H9 (cell line): ENCODE measurements around the gene CCDC81. TPM values are rescaled to one million over a fixed set of nuclear protein-coding genes. Genes with fewer than 3 reads are reported as not detected.

Source experiments
- DNase-seq: peaks from one replicate; pipeline ENCODE4 v3.0.0-alpha.2; 2017
- H2AFZ ChIP-seq: one replicate; pipeline ENCODE4 v1.6.1; 2013; ENCODE audit warnings: mild to moderate bottlenecking, low read length, control low read depth, moderate library complexity
- H2AK5ac ChIP-seq: 2 replicates; pipeline ENCODE4 v1.6.1; 2013; ENCODE audit warnings: low read length, control low read depth, mixed read lengths; ENCODE audit not compliant: insufficient read length
- H2BK120ac ChIP-seq: one replicate; pipeline ENCODE4 v1.6.1; 2013; ENCODE audit warnings: low read depth, mild to moderate bottlenecking, low read length, control low read depth, inconsistent platforms; ENCODE audit not compliant: poor library complexity, severe bottlenecking
- H2BK12ac ChIP-seq: 2 replicates; pipeline ENCODE4 v1.6.1; 2013; ENCODE audit warnings: low read length, control low read depth, mixed read lengths, low read depth; ENCODE audit not compliant: insufficient read length
- H2BK15ac ChIP-seq: 2 replicates; pipeline ENCODE4 v1.6.1; 2013; ENCODE audit warnings: low read depth, low read length, control low read depth
- H2BK20ac ChIP-seq: one replicate; pipeline ENCODE4 v1.6.1; 2013; ENCODE audit warnings: low read depth, mild to moderate bottlenecking, low read length, control low read depth, inconsistent platforms; ENCODE audit not compliant: poor library complexity, severe bottlenecking
- H2BK5ac ChIP-seq: 2 replicates; pipeline ENCODE4 v1.6.1; 2013; ENCODE audit warnings: low read length, control low read depth, mixed read lengths; ENCODE audit not compliant: insufficient read length
- H3K14ac ChIP-seq: 2 replicates; pipeline ENCODE4 v1.6.1; 2013; ENCODE audit warnings: low read length, control low read depth; ENCODE audit not compliant: insufficient read depth
- H3K18ac ChIP-seq: 2 replicates; pipeline ENCODE4 v1.6.1; 2013; ENCODE audit warnings: low read depth, mild to moderate bottlenecking, mixed read lengths, low read length, control low read depth; ENCODE audit not compliant: insufficient read length
- H3K23ac ChIP-seq: 2 replicates; pipeline ENCODE4 v1.6.1; 2013; ENCODE audit warnings: low read length, control low read depth, mixed read lengths, low read depth; ENCODE audit not compliant: insufficient read length
- H3K23me2 ChIP-seq: 2 replicates; pipeline ENCODE4 v1.6.1; 2013; ENCODE audit warnings: low read depth, mild to moderate bottlenecking, mixed read lengths, low read length, control low read depth; ENCODE audit not compliant: insufficient read length, poor library complexity, severe bottlenecking
- H3K27ac ChIP-seq: 2 replicates; pipeline ENCODE4 v1.5.1; 2013; ENCODE audit warnings: low read length, control low read depth, mixed read lengths, low read depth; ENCODE audit not compliant: insufficient read length
- H3K27me3 ChIP-seq: 2 replicates; pipeline ENCODE4 v1.6.1; 2013; ENCODE audit warnings: low read length, control low read depth, inconsistent platforms; ENCODE audit not compliant: insufficient read depth
- H3K4ac ChIP-seq: 2 replicates; pipeline ENCODE4 v1.6.1; 2013; ENCODE audit warnings: low read depth, mild to moderate bottlenecking, control low read depth, inconsistent platforms, low read length, moderate library complexity
- H3K4me1 ChIP-seq: 2 replicates; pipeline ENCODE4 v1.6.1; 2013; ENCODE audit warnings: low read length, control low read depth, inconsistent platforms; ENCODE audit not compliant: insufficient read depth
- H3K4me2 ChIP-seq: 2 replicates; pipeline ENCODE4 v1.6.1; 2013; ENCODE audit warnings: low read length, control low read depth, mixed read lengths; ENCODE audit not compliant: insufficient read length, insufficient read depth
- H3K56ac ChIP-seq: 2 replicates; pipeline ENCODE4 v1.6.1; 2013; ENCODE audit warnings: low read depth, mild to moderate bottlenecking, mixed read lengths, low read length, control low read depth; ENCODE audit not compliant: insufficient read length
- H3K79me1 ChIP-seq: 2 replicates; pipeline ENCODE4 v1.6.1; 2013; ENCODE audit warnings: low read depth, mild to moderate bottlenecking, moderate library complexity, low read length, control low read depth, inconsistent platforms; ENCODE audit not compliant: insufficient read depth, poor library complexity, severe bottlenecking
- H3K79me2 ChIP-seq: 2 replicates; pipeline ENCODE4 v1.6.1; 2013; ENCODE audit warnings: low read length, control low read depth, inconsistent platforms; ENCODE audit not compliant: insufficient read depth
- H3K9ac ChIP-seq: 2 replicates; pipeline ENCODE4 v1.6.1; 2013; ENCODE audit warnings: low read length, control low read depth, mixed read lengths; ENCODE audit not compliant: insufficient read length; ENCODE audit errors: extremely low read depth
- H3K9me3 ChIP-seq: one replicate; pipeline ENCODE4 v1.6.1; 2013; ENCODE audit warnings: low read depth, low read length, inconsistent platforms; ENCODE audit not compliant: control insufficient read depth
- H3T11ph ChIP-seq: one replicate; pipeline ENCODE4 v1.6.1; 2013; ENCODE audit warnings: mild to moderate bottlenecking, low read length, control low read depth, inconsistent platforms
- H4K20me1 ChIP-seq: one replicate; pipeline ENCODE4 v1.6.1; 2013; ENCODE audit not compliant: control insufficient read depth, insufficient read length, insufficient read depth
- H4K5ac ChIP-seq: 2 replicates; pipeline ENCODE4 v1.6.1; 2013; ENCODE audit warnings: low read depth, mild to moderate bottlenecking, mixed read lengths, low read length, control low read depth; ENCODE audit not compliant: insufficient read length
- H4K8ac ChIP-seq: replicated peaks from 2 replicates; pipeline ENCODE4 v1.6.1; 2013; ENCODE audit warnings: low read length, control low read depth, mixed read lengths, low read depth; ENCODE audit not compliant: insufficient read length
- H4K91ac ChIP-seq: 2 replicates; pipeline ENCODE4 v1.6.1; 2013; ENCODE audit warnings: low read depth, mild to moderate bottlenecking, moderate library complexity, mixed read lengths, low read length, control low read depth; ENCODE audit not compliant: insufficient read length
- H3K27ac Mint-ChIP-seq, 3 experiments: 2 replicates in 2 of 3; 3 replicates in 1 of 3; pipeline ENCODE4 v1.8.0; 2020 to 2021; ENCODE audit warnings: mixed read lengths in 3 of 3, mild to moderate bottlenecking in 1 of 3, moderate library complexity in 1 of 3
- H3K27me3 Mint-ChIP-seq: 2 replicates; pipeline ENCODE4 v1.8.0; 2021; ENCODE audit warnings: low read depth, mild to moderate bottlenecking, moderate library complexity, mixed read lengths
- H3K36me3 Mint-ChIP-seq, 3 experiments: 2 replicates in 2 of 3; 3 replicates in 1 of 3; pipeline ENCODE4 v1.8.0; 2020 to 2021; ENCODE audit warnings: low read depth in 3 of 3, mixed read lengths in 3 of 3; ENCODE audit not compliant: insufficient read depth in 1 of 3
- H3K4me1 Mint-ChIP-seq, 2 experiments: 2 replicates each; pipeline ENCODE4 v1.8.0; 2020; ENCODE audit warnings: mixed read lengths in 2 of 2
- H3K4me3 Mint-ChIP-seq, 2 experiments: 2 replicates in 1 of 2; 3 replicates in 1 of 2; pipeline ENCODE4 v1.8.0; 2020 to 2021; ENCODE audit warnings: mild to moderate bottlenecking in 2 of 2, mixed read lengths in 2 of 2, moderate library complexity in 1 of 2
- H3K9me3 Mint-ChIP-seq, 2 experiments: 2 replicates in 1 of 2; 3 replicates in 1 of 2; pipeline ENCODE4 v1.8.0; 2020; ENCODE audit warnings: mild to moderate bottlenecking in 2 of 2, mixed read lengths in 2 of 2, moderate library complexity in 1 of 2
- CTCF ChIP-seq: fragments of 200-600 bp; sonication (generic); conservative IDR thresholded peaks from 3 replicates; pipeline ENCODE4 v1.8.0; 2021; ENCODE audit warnings: antibody characterized with exemption, mild to moderate bottlenecking
- WGBS: extraction: QIAGEN DNeasy Blood & Tissue Kit; methylation state at CpG from one replicate; pipeline ENCODE4 v1.1.7; 2013; ENCODE audit warnings: missing lambda C conversion rate, low lambda C conversion rate, mixed read lengths; ENCODE audit not compliant: insufficient read length; ENCODE audit errors: extremely low coverage; 5-methylcytosine and 5-hydroxymethylcytosine counted together
- total RNA-seq: library from RNA; stranded (reverse); gene quantifications from 2 replicates; pipeline ENCODE4 v1.2.1, GENCODE V29; 2021

CCDC81 gene
- total RNA-seq, 1 experiment from 2014 or later, result 0.52 TPM

GRCh38 chr11:86414032-86414431, 39.3 kb downstream of the CCDC81 start:
- Mint-ChIP-seq H3K36me3 (no peaks in the 10 kb centered on the region; a peak in 1 of 7 replicates), H3K9me3 (no peaks in the 10 kb centered on the region), H3K27ac (no peak overlapping the region), H3K27me3 (no peaks in the 10 kb centered on the region), H3K4me3 (no peak overlapping the region), H3K4me1 (peaks cover 0 to 5% of the 10 kb centered on the region in 2 experiments; a peak in 2 of 4 replicates)
- no peak overlapping the region for H3K9ac ChIP-seq
- no peak overlapping the region for H4K91ac ChIP-seq
- H2BK15ac ChIP-seq, result no peak overlapping the region
- H2BK12ac ChIP-seq, result no peak overlapping the region
- H3K14ac ChIP-seq, result no peak overlapping the region
- H2AFZ ChIP-seq, result no peak overlapping the region
- no peak overlapping the region for H3K4ac ChIP-seq
- H3K18ac ChIP-seq, result no peak overlapping the region
- no peak overlapping the region for H2BK20ac ChIP-seq
- H3K23me2 ChIP-seq, result no peaks in the 10 kb centered on the region
- no peak overlapping the region for H3K27ac ChIP-seq
- H3K27me3 ChIP-seq, result no peaks in the 10 kb centered on the region
- H3K9me3 ChIP-seq, result no peaks in the 10 kb centered on the region
- no peak overlapping the region for H3K56ac ChIP-seq
- no CpG with 5 or more reads among the region's 2 CpGs for WGBS
- DNase-seq, result no peak
- TF ChIP-seq CTCF, result no peak
- no peak overlapping the region for H4K8ac ChIP-seq
- H3T11ph ChIP-seq, result no peak overlapping the region
- no peaks in the 10 kb centered on the region for H3K79me1 ChIP-seq
- no peak overlapping the region for H3K4me2 ChIP-seq
- no peak overlapping the region for H2BK5ac ChIP-seq
- H3K23ac ChIP-seq, result no peak overlapping the region
- H4K20me1 ChIP-seq, result no peaks in the 10 kb centered on the region
- H2AK5ac ChIP-seq, result no peak overlapping the region
- no peaks in the 10 kb centered on the region for H3K4me1 ChIP-seq
- no peak overlapping the region for H2BK120ac ChIP-seq
- H4K5ac ChIP-seq, result no peak overlapping the region
- H3K79me2 ChIP-seq, result no peaks in the 10 kb centered on the region
